GM12865 (cell line): ENCODE data around the gene RAD1.

Experiments
- DNase-seq: peaks from one replicate; pipeline ENCODE4 v3.0.0; 2010; ENCODE audit warnings: low read depth
- H3K4me3 ChIP-seq: 2 replicates; pipeline ENCODE4 v1.5.1; 2011; ENCODE audit warnings: mild to moderate bottlenecking, low read depth, low read length, control low read depth
- CTCF ChIP-seq: IDR thresholded peaks from 2 replicates; pipeline ENCODE4 v1.5.1; 2011; ENCODE audit warnings: low read length, control low read depth, low read depth, inconsistent platforms; ENCODE audit not compliant: insufficient read depth; ENCODE audit errors: missing control alignments

Gene RAD1

GRCh38 chr5:34892414-34892813 lies 22.9 kb downstream of the RAD1 start:
- no peak for DNase-seq
- TF ChIP-seq CTCF = no peak
- no peak overlapping the region for H3K4me3 ChIP-seq

GRCh38 chr5:34891981-34892380 lies 23.3 kb downstream of the RAD1 start:
- no peak overlapping the region for H3K4me3 ChIP-seq
- no peak for TF ChIP-seq CTCF
- no peak for DNase-seq

- no peak for TF ChIP-seq CTCF
- no peak for DNase-seq
- H3K4me3 ChIP-seq = no peak overlapping the region
Observed at GRCh38 chr5:34889394-34889793, 25.9 kb downstream of the RAD1 start.

GRCh38 chr5:34886392-34887119 lies 28.7 kb downstream of the RAD1 start:
- no peak for TF ChIP-seq CTCF
- DNase-seq = no peak
- H3K4me3 ChIP-seq = no peak overlapping the region

- H3K4me3 ChIP-seq = no peak overlapping the region
- TF ChIP-seq CTCF = no peak
- no peak for DNase-seq
Observed at GRCh38 chr5:34881246-34881645, 34.1 kb downstream of the RAD1 start.

- no peak for TF ChIP-seq CTCF
- no peak overlapping the region for H3K4me3 ChIP-seq
- DNase-seq = no peak
Observed at GRCh38 chr5:34876275-34876674, 39.0 kb downstream of the RAD1 start.

GRCh38 chr5:34870382-34870781 lies 44.9 kb downstream of the RAD1 start:
- DNase-seq = no peak
- no peak overlapping the region for H3K4me3 ChIP-seq
- no peak for TF ChIP-seq CTCF
